GM12891 (cell line): ENCODE measurements around the gene TMC5.

ENCODE experiments used
- PAX5 ChIP-seq: IDR thresholded peaks from 2 replicates; pipeline ENCODE4 v1.6.1; 2011; ENCODE audit warnings: low read length, moderate library complexity, mild to moderate bottlenecking; ENCODE audit not compliant: insufficient read depth, severe bottlenecking
- POLR2A ChIP-seq: IDR thresholded peaks from 2 replicates; pipeline ENCODE4 v1.6.1; 2011; ENCODE audit warnings: low read depth, low read length, control low read depth
- POLR2AphosphoS5 ChIP-seq: IDR thresholded peaks from 2 replicates; pipeline ENCODE4 v1.6.1; 2011; ENCODE audit warnings: low read depth, low read length, control low read depth
- SPI1 ChIP-seq: IDR thresholded peaks from 2 replicates; pipeline ENCODE4 v1.6.1; 2011; ENCODE audit warnings: low read depth, low read length, control low read depth
- TAF1 ChIP-seq: IDR thresholded peaks from 2 replicates; pipeline ENCODE4 v1.6.1; 2011; ENCODE audit warnings: low read depth, low read length, control low read depth

- no peak for TF ChIP-seq POLR2A
- no peak for TF ChIP-seq TAF1
- no peak for TF ChIP-seq SPI1
- no peak for TF ChIP-seq POLR2AphosphoS5
- no peak for TF ChIP-seq PAX5
These were observed 81.8 kb downstream of the TMC5 start for GRCh38 chr16:19499481-19499880.
